ENCODE measurements around the gene CGA.

DNA sequence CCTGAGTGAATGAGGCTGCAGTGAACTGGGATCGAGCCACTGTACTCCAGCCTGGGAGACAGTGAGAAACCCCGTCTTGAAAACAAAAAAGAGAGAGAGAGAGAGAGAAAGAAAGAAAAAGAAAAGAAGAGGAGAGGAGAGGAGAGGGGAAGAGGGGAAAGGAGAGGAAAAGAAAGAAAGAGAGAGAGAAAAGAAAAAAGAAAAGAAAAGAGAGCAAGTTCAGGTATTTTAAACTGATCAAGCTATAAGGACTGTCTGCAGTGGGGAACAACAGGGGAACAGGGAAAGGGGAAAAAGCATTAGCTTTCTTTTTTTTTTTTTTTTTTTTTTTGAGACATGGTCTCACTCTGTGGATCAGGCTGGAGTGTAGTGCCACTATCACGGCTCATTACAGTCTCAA lies 2.5 kb downstream of the CGA start:
- TF ChIP-seq, protein P1, sequence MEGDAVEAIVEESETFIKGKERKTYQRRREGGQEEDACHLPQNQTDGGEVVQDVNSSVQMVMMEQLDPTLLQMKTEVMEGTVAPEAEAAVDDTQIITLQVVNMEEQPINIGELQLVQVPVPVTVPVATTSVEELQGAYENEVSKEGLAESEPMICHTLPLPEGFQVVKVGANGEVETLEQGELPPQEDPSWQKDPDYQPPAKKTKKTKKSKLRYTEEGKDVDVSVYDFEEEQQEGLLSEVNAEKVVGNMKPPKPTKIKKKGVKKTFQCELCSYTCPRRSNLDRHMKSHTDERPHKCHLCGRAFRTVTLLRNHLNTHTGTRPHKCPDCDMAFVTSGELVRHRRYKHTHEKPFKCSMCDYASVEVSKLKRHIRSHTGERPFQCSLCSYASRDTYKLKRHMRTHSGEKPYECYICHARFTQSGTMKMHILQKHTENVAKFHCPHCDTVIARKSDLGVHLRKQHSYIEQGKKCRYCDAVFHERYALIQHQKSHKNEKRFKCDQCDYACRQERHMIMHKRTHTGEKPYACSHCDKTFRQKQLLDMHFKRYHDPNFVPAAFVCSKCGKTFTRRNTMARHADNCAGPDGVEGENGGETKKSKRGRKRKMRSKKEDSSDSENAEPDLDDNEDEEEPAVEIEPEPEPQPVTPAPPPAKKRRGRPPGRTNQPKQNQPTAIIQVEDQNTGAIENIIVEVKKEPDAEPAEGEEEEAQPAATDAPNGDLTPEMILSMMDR (IDR thresholded peaks at IDR 0.05; ENCODE audit: low read length) = no peak
- no peak for TF ChIP-seq EZH2 (IDR thresholded peaks at IDR 0.05; ENCODE audit: borderline replicate concordance, low read length)
